Activated gamma-delta T cell treated with Interleukin-2 at 50 U/mL for 16 hours (primary cell): ENCODE measurements around the gene CDC42BPA.

Experiments
- DNase-seq: peaks from one replicate; pipeline ENCODE4 v3.0.0-alpha.2; 2020

Gene CDC42BPA

DNA sequence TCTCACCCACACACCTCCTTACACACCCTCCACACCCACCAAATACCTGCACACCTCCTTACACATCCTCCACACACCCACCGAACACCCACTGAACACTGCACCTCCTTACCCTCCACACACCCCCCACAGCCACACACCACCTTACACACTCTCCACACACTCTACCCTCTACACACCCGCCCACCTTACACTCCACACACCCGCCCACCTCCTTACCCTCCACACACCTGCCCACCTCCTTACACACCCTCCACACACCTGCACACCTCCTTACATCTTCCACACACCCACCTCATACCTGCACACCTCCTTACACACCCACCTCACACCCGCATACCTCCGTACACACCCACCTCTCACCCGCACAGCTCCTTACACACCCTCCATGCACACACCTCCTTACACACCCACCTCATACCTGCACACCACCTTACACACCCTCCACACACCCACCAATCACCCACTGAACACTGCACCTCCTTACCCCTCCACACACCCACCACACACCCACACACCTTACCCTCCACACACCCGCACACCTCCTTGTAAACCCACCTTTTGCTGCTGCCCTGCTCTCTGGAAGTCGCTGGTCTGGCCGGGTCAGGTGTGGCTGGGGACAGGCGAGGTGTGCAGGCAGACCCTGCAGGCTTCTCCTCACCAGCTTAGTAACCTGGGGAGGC, 339.7 kb downstream of the CDC42BPA start:
- DNase-seq = no peak

DNA sequence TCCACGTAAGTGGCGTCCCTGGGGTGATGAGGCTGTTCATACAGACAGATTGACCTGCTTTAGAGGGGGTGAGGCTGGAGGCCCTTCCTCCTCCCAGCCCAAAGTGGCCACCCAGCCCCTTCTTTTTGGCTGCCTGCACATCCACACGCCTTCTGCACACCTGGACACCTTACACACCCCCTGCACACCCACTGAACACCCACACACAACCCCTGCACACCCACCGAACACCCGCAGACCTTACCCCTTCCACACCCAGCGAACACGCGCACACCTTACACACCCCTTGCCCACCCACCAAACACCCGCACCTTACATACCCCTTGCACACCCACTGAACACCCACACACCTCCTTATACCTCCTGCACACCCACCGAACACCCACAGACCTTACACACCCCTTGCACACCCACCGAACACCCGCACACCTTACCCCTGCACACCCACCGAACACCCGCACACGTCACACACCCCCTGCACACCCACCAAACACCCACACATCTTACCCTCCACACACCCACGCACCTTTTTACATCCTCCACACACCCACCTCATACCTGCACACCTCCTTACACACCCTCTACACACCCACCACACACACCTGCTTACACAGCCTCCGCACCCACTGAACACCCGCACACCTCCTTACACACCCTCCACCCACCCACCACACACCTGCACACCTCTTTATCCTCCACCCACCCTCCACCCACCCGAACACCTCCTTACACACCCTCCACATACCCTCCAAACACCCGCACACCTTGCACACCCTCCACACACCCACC, 340.5 kb downstream of the CDC42BPA start:
- DNase-seq = no peak

DNA sequence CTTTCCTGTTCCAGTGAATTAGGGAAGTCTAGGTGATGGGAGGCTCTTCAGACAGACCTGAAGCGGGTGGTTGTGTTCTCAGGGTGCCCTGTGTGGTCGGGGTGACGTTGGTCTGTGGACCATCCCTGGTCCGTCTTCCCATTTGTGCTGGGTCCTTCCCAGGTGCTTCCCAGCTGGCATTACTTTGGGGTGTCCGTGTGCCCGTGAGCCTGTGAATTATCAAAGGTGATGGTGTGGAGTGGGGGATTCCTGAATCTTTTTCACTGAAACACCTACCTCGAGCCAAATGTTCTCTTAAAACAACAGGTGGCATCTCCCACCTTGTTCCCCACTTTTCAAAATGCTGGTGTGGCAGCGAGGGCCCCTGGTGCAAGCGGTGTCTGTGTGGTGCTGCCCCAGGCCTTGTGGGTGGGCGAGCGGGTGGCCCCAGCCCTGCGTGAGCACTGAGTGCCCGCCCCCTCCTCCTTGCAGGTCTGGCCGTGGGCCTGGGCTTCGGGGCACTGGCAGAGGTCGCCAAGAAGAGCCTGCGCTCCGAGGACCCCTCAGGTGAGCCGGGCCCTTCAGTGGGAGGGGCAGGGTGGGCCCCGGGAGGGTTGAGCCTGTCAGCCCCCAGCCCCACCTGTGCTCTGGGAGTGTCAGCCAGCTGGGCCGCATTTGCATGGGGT, 341.2 kb downstream of the CDC42BPA start:
- DNase-seq = no peak

DNA sequence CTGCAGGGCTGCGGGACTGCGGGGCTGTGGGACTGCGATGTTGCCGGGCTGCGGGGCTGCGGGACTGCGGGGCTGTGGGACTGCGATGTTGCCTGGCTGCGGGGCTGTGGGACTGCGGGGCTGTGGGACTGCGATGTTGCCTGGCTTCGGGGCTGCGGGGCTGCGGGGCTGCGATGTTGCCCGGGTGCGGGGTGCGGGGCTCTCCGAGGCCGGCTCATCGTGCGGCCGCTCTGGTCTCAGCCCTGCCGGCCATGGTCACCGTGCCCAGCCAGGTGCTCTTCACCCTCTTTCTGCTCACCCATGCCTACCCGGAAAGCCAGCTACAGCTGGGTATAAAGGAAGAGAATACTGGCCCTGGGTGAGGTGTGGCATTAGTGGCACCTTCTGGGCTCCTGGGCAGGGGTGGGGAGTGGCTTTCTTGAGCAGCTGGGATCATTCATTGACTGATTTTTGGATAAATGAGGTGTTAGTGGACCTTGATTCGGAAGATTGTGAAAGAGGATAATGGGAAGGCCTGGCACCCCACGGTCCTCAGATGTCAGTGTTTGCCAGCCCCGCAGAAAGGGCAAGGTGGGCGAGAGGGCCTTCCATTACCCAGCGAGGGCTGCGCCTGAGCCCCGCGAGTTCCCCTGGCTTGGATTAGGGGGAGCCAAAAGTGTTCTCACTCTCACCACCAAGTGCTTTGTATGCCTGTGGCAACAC, 341.9 kb downstream of the CDC42BPA start:
- no peak for DNase-seq

DNA sequence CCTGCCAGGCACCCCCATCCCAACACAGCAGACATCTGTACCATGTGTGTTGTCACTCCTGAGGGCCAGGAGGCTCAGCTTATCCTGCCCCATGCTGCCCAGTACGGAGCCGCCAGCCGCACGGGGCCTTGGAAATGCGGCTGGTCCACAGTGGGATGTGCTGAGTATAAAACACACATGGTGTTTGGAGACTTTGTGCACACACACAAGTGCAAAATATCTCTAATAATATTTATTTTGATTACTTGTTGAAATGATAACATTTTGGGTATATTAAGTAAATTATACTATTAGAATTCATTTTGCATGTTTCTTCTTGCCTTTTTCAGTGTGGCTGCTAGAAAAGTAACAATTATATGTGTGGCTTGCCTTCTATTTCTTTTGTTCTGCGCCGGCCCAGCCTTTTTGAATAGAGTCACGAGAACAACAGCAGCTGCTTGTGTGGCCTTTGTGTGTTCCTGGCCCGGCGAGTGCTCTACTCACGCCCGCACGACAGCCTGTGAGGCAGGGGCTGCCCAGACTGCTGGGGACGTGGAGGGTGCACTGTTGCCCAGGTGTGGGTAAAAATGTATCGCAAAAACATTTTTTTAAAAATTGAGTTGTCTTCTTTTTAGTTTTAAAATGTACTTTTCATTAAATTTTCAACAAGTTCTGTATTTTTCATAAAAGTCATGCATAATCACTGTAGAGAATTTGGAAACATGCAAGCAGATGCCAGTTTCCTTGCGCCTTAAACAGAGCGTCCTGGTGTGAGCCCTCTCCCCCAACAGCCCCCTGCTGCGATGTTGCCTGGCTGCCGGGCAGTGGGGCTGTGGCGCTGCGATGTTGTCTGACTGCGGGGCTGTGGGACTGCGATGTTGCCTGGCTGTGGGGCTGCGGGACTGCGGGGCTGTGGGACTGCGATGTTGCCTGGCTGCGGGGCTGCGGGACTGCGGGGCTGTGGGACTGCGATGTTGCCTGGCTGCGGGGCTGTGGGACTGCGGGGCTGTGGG, 342.7 kb downstream of the CDC42BPA start:
- no peak for DNase-seq

DNA sequence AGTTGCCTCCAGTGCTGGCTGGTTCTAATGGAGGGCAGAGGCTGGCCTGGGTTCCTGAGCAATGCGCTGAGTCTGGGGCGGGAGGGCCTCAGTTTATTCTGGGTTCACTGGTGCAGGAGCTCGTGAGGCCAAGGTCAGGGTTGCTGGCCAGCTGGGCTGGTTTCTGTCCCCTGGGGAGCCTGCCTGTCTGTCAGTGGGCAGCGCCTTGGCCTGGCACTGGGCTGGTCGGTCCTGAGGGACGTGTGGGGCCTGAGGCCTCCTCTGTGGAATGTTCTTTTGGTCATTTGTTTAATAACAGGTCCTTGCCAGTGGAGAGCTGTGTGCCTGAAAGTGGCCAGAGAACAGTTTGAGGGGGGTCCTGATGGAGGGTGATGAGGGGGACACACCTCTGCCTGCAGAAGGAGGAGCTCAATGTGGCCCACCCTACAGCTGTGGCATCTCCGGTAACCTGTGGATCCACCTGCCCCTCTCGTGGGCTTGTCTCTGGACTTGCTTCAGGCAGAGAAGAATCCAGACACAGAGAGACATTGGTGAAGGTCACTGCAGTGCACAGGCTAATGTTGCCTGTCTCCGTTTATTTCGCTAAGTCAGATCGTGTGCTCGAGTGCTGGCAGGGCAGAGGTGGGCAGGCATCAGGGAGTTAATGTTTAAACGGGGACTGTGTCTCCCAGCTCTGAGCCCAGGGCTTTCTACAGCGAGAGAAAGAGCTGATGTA, 343.6 kb downstream of the CDC42BPA start:
- DNase-seq = no peak

DNA sequence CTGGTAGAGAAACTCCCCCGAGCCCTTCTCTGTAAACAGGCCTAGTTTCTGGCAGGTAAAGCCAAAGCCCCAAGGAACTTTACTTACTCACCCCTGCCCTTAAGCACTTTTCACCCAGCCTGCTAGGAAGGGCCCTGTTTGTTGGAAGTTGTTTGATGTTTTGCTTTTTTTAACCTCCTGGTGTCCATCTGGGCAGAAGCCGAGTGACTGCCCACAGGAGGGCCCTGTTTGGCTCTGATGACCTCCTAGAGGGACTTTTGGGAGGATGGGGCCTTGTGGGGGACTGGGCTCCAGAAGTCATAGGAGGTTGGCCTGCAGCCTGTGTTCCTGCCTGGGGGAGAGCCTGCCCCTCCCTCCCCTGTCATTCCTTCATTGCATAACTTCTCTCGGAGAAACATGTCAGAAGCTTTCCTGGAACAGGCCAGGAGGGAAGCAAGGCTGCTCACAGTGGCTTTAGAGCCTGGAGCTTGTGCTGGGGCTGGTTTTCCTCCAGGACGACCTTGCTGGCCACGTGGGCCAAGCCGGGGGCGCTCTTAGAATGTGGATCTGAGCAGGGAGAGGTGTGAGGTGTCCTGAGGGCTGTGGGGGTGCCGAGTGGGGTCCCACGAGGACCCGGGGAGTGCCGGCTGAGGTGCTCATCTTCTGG, 344.3 kb downstream of the CDC42BPA start:
- no peak for DNase-seq

DNA sequence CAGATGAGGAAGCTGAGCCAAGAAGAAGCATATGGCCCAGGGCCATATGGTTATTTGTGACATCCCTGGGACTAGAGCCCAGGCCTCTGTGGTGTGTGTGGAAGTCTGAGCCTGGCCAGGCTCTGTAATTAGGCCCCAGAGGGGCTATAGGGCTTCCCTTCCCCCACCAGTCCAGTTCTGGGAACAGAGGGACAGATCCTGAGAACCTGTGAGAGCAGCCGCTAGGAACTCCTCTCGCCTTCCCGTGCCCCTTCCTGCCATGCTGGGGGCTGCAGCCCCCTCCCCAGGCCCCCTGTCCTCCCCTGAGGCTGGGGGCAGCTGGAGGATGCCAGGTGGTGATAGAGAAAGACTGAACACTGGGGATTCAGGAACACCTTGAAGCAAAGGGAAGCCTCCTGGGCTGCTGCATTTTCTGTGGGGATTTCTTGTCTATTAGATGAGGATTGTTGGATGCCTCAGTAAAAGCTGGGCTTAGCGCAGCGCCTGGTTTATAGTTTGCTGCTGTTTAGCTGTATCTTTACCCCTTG, 344.9 kb downstream of the CDC42BPA start:
- DNase-seq = no peak

DNA sequence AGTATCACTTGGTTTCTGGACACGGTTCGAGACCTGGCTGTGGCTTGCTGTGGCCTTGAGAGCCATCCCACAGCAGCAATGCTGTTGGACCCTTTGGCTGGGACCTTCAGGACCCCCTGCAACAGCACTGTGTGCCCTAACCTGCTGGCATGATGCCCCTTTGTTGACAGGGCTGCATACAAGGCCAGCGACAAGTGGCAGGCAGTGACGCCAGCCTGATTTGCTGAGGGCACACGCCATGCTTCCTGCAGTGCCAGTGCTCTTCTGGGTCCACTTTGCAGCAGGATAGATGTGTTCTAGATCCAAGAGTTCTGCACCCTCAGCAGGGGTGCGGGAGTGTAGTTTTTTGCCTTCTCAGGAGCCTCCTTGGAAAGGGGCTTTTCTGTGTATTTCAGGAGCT, 345.4 kb downstream of the CDC42BPA start:
- DNase-seq = no peak

DNA sequence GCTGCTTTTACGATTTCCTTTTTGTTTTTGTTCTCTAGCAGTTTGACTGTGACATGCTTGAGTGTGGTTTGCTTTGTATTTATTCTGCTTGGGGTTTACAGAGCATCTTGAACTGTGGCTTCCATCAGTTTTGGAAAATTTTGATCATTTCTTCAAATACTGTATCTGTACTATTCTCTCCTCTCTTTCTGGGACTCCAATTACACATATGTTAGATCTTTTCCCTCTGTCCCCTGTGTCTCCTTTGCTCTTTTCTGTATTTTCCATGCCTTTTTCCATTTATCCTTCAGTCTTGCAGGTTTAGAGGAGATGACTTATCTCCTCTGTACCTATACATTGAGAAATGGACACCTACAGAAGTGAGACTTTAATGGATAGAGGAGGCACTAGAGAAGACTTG, 346.5 kb downstream of the CDC42BPA start:
- no peak for DNase-seq

DNA sequence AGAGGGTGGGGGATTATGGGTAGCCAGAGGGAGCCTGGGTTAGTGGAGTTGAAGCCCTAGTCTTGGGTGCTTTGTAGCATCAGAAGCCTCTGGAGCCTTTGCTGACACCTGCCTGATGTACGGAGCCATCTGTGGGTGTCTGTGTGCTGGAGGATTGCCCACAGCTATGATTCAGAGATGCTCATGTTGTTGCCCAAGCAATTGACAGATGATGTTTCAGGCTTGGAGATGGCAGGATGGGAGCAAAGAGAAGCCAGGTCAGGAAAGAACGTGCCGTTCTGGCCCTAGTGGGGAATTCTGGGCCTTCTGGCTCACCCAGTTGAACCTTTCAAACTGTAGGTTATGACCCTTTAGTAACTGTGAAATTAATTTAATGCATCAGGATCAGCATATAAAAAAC, 350.6 kb downstream of the CDC42BPA start:
- no peak for DNase-seq

DNA sequence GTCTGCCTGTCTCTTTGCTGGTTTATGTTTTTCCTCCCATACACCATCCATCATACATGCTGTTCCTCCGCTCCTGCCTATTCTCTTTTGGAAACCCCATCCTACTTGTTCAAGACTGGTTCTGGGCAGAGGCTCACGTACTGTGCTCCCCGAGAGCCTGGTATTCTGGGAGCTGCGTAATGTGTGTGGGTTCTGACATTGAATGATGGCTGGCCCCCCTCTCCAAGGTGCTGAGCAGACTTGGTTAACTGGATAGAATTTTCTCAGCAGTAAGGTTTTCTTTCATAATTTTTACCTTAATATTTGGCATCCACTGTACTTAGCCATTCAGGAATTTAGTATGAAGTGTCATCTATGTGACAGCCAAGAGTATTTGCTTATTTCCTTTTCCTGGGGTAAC, 351.6 kb downstream of the CDC42BPA start:
- DNase-seq = no peak

DNA sequence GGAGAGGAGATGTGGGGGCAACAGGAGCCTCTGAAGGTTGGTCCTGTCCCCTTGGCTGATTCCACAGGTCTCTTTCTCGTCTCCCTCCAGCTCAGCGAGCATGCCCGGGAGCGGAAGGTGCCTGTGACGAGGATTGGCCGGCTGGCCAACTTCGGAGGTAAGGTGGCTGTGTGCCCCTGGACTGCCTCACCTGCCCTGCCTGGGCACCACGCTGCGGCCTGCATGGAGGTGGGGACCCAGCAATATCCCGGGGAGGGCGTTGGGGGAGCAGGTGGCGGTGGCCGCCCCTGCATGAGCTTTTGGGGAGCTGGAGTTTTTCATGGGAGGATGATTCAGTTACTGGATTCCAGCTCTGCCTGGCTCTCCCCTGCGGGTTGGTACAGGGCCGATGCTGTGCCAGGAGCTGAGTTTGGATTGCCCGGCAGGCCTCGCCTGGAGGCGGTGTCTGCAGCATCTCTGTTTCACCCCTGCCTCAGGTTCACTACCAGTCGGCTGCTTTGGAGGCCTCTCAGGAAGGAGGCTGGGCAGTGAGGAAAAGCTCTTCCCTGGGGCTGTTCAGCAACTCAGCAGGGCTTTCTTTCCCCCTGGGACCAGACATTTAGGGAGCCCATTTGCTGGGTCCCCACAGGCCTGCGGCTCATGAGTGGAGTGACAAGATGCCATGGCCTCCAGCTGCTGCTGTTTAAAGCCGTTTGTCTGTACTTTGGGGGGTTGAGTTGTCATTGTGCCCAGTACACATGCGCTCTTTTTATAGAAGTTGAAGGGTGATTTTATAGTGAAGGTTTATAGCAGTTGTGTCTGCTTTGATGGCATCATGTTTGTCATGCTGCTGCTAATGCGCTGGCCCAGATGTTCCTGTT, 352.5 kb downstream of the CDC42BPA start:
- no peak for DNase-seq

DNA sequence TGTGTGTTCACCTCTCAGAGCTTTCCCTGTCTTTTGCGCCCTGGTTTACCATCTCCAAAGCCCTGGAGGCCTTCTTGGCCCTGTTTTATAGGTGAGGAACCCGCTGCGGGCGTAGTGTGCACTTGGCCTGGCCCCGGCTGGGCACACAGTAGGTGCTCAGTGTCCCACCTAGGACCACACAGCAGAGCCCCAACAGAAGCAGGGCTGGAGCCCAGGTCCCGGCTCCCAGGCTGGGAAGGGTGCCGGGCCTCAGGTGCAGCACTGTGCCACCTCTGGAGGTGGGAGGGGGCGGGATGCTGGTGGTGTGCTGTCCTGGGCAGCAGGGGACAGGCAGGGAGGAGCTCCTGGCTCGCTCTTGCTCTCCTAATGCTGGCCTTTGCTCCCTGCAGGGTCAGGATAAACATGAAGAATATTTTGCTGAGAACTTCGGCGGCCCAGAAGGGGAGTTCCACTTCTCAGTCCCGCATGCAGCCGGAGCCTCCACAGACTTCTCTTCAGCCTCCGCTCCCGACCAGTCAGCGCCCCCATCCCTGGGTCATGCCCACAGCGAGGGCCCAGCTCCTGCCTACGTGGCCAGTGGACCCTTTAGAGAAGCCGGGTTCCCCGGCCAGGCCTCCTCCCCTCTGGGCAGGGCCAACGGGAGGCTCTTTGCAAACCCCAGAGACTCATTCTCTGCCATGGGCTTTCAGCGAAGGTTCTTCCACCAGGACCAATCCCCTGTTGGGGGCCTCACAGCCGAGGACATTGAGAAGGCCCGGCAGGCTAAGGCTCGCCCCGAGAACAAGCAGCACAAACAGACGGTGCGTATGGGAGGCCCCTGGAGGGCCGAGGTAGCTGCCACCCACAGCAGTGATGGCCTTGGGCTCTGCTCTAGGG, 353.4 kb downstream of the CDC42BPA start:
- DNase-seq = no peak

DNA sequence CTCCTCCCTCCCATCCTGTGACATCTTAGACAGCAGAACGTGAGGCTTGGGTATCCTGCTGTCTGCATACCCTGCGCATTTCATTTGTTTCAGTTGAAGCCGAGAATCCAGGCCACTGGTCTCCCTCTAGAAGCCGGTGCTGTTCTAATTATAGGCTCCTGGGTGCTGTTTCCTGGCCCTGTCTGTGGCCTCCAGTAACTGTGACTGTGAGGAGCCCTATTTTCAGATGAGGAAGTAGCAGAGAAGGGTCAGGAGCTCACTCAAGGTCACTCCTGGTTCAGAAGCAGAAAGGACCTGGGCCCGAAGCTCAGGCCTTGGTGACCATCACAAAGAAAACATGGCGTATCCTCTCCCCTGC, 354.2 kb downstream of the CDC42BPA start:
- DNase-seq = no peak

DNA sequence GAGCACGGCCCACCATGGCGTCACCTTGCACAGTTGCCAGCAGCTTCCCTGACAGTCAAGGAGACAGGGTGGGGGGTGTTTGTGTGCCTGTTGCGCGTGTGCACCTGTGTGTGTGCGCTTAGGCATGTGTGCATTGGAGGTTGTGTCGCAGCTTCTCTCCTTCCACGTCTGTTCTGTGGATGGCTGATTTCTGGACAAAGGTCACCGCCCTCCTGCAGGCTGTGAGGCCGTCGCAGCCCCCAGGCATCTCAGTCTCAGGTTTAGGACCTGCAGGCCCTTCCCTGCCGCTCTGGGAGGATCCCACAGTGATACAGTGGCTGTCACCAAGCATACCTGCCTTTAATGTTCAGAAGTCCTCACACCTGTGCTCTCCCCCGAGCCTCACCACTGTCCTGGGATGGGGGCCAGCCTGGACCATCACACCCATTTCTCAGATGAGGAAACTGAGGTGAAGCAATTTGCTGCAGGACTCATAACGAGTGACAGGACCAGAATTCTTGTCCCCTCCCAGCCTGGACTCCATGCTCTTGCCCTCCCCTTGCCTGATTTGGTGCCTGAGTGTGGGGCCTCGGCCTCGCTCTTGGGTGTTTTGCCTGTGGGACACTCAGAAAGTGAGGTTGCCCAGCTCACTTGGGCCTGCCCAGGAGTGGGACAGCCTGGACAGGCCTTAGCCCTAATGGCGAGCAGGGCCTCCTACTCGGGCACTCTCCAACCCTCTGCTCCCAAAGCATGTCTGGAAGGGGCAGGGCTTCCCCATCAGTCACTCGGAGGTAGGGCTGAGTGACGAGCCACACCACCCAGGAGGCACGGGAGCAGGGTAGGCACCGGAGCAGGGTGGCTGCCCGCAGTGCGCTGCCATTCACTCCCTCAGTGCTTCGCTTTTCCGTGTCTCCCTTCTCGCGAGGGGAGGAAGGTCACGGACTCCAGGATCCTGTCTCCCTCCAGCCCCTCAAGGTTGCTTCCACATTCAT, 355.6 kb downstream of the CDC42BPA start:
- no peak for DNase-seq
